Stimulated activated naive CD8-positive, alpha-beta T cell treated with anti-CD3 and anti-CD28 coated beads, Interleukin-15, amount 100 ng/mL, for 72 hours (primary cell): ENCODE measurements around the gene TRDN.

Source experiments
- ATAC-seq: fragments of 150-1000 bp; cut with Tn5 transposase; 2 replicates; pipeline ENCODE4 v1.10.0; 2021; ENCODE audit warnings: mild to moderate bottlenecking, moderate library complexity
- DNase-seq, 2 donors: peaks; one replicate each; pipeline ENCODE4 v3.0.0; 2021 to 2022
- H3K27ac Mint-ChIP-seq, 2 donors: one replicate each; pipeline ENCODE4 v1.8.0; 2022; ENCODE audit warnings: mild to moderate bottlenecking in 2 of 2, mixed read lengths in 2 of 2, moderate library complexity in 2 of 2
- H3K27me3 Mint-ChIP-seq: one replicate; pipeline ENCODE4 v1.8.0; 2022; ENCODE audit warnings: mixed read lengths
- H3K4me1 Mint-ChIP-seq: one replicate; pipeline ENCODE4 v1.8.0; 2022; ENCODE audit warnings: mild to moderate bottlenecking, mixed read lengths
- H3K4me3 Mint-ChIP-seq, 2 donors: one replicate each; pipeline ENCODE4 v1.8.0; 2022; ENCODE audit warnings: mild to moderate bottlenecking in 2 of 2, mixed read lengths in 2 of 2, moderate library complexity in 1 of 2
- H3K9me3 Mint-ChIP-seq, 2 donors: one replicate each; pipeline ENCODE4 v1.8.0; 2022; ENCODE audit warnings: mixed read lengths in 2 of 2

Gene TRDN

GRCh38 chr6:123447315-123447937 lies 189.3 kb downstream of the TRDN start:
- DNase-seq (no peak), ATAC-seq (no peak)
- Mint-ChIP-seq H3K27ac (no peak overlapping the region), H3K4me3 (no peak overlapping the region), H3K27me3 (no peaks in the 10 kb centered on the region), H3K9me3 (peaks cover 5 to 40% of the 10 kb centered on the region in 2 donors), H3K4me1 (no peaks in the 10 kb centered on the region)

GRCh38 chr6:123439371-123439770 lies 197.4 kb downstream of the TRDN start:
- DNase-seq (no peak), ATAC-seq (no peak)
- Mint-ChIP-seq H3K4me3 (no peak overlapping the region), H3K27ac (no peak overlapping the region), H3K27me3 (no peaks in the 10 kb centered on the region), H3K4me1 (no peaks in the 10 kb centered on the region), H3K9me3 (peaks cover 5 to 7% of the 10 kb centered on the region in 2 donors)

- no peak for DNase-seq
- ATAC-seq: no peak
- no peaks in the 10 kb centered on the region for H3K4me1 Mint-ChIP-seq
Observed at GRCh38 chr6:123434186-123434585, 202.6 kb downstream of the TRDN start.

GRCh38 chr6:123430970-123431369 lies 205.8 kb downstream of the TRDN start:
- ATAC-seq (no peak), DNase-seq (no peak)
- Mint-ChIP-seq H3K27me3 (no peaks in the 10 kb centered on the region), H3K27ac (no peak overlapping the region), H3K4me3 (no peak overlapping the region), H3K4me1 (no peaks in the 10 kb centered on the region), H3K9me3 (no peaks in the 10 kb centered on the region)

More at GRCh38 chr6:123434186-123434585, 202.6 kb downstream of the TRDN start:
- H3K4me3 Mint-ChIP-seq: no peak overlapping the region
- no peaks in the 10 kb centered on the region for H3K9me3 Mint-ChIP-seq
- H3K27ac Mint-ChIP-seq: no peak overlapping the region
- H3K27me3 Mint-ChIP-seq: no peaks in the 10 kb centered on the region

GRCh38 chr6:123427008-123427407 lies 209.7 kb downstream of the TRDN start:
- H3K4me1 Mint-ChIP-seq: no peaks in the 10 kb centered on the region
- no peaks in the 10 kb centered on the region for H3K9me3 Mint-ChIP-seq
- H3K4me3 Mint-ChIP-seq: no peak overlapping the region
- H3K27ac Mint-ChIP-seq: no peak overlapping the region
- ATAC-seq: no peak
- no peaks in the 10 kb centered on the region for H3K27me3 Mint-ChIP-seq
- no peak for DNase-seq

GRCh38 chr6:123423130-123423529 lies 213.6 kb downstream of the TRDN start:
- no peaks in the 10 kb centered on the region for H3K4me1 Mint-ChIP-seq
- no peak for ATAC-seq
- H3K27ac Mint-ChIP-seq: no peak overlapping the region

GRCh38 chr6:123420512-123420911 lies 216.2 kb downstream of the TRDN start:
- Mint-ChIP-seq H3K27ac (no peak overlapping the region), H3K9me3 (no peaks in the 10 kb centered on the region), H3K4me1 (no peaks in the 10 kb centered on the region), H3K4me3 (no peak overlapping the region), H3K27me3 (no peaks in the 10 kb centered on the region)
- DNase-seq (no peak), ATAC-seq (no peak)

More at GRCh38 chr6:123423130-123423529, 213.6 kb downstream of the TRDN start:
- H3K9me3 Mint-ChIP-seq: no peaks in the 10 kb centered on the region
- DNase-seq: no peak
- no peak overlapping the region for H3K4me3 Mint-ChIP-seq
- H3K27me3 Mint-ChIP-seq: no peaks in the 10 kb centered on the region

- Mint-ChIP-seq H3K4me1 (no peaks in the 10 kb centered on the region), H3K9me3 (no peaks in the 10 kb centered on the region), H3K27me3 (no peaks in the 10 kb centered on the region), H3K4me3 (no peak overlapping the region), H3K27ac (no peak overlapping the region)
- ATAC-seq (no peak), DNase-seq (no peak)
Observed at GRCh38 chr6:123418071-123418470, 218.7 kb downstream of the TRDN start.

- Mint-ChIP-seq H3K27me3 (no peaks in the 10 kb centered on the region), H3K4me1 (no peaks in the 10 kb centered on the region), H3K27ac (no peak overlapping the region), H3K4me3 (no peak overlapping the region), H3K9me3 (no peaks in the 10 kb centered on the region)
- DNase-seq: no peak
- ATAC-seq: no peak
Observed at GRCh38 chr6:123417535-123417934, 219.2 kb downstream of the TRDN start.

GRCh38 chr6:123415844-123416468 lies 220.8 kb downstream of the TRDN start:
- DNase-seq (peak; percentile 14 to 16), ATAC-seq (no peak)
- Mint-ChIP-seq H3K27ac (no peak overlapping the region), H3K4me1 (no peaks in the 10 kb centered on the region), H3K27me3 (no peaks in the 10 kb centered on the region), H3K9me3 (no peaks in the 10 kb centered on the region), H3K4me3 (no peak overlapping the region)

GRCh38 chr6:123404975-123405374 lies 231.8 kb downstream of the TRDN start:
- ATAC-seq: no peak
- H3K9me3 Mint-ChIP-seq: no peaks in the 10 kb centered on the region
- no peak overlapping the region for H3K4me3 Mint-ChIP-seq
- H3K4me1 Mint-ChIP-seq: no peaks in the 10 kb centered on the region
- no peak for DNase-seq
- H3K27ac Mint-ChIP-seq: no peak overlapping the region
- no peaks in the 10 kb centered on the region for H3K27me3 Mint-ChIP-seq

GRCh38 chr6:123402052-123402451 lies 234.7 kb downstream of the TRDN start:
- DNase-seq (no peak), ATAC-seq (no peak)
- H3K27me3 Mint-ChIP-seq: no peaks in the 10 kb centered on the region
- no peak overlapping the region for H3K4me3 Mint-ChIP-seq
- H3K27ac Mint-ChIP-seq: no peak overlapping the region
- H3K9me3 Mint-ChIP-seq: no peaks in the 10 kb centered on the region
- H3K4me1 Mint-ChIP-seq: no peaks in the 10 kb centered on the region

- Mint-ChIP-seq H3K4me1 (no peaks in the 10 kb centered on the region), H3K27ac (no peak overlapping the region), H3K9me3 (no peaks in the 10 kb centered on the region), H3K27me3 (no peaks in the 10 kb centered on the region), H3K4me3 (no peak overlapping the region)
- ATAC-seq: no peak
- DNase-seq: no peak
Observed at GRCh38 chr6:123398072-123398471, 238.7 kb downstream of the TRDN start.

- Mint-ChIP-seq H3K27me3 (no peaks in the 10 kb centered on the region), H3K9me3 (no peaks in the 10 kb centered on the region), H3K4me3 (no peak overlapping the region), H3K4me1 (no peaks in the 10 kb centered on the region), H3K27ac (no peak overlapping the region)
- no peak for DNase-seq
- no peak for ATAC-seq
Observed at GRCh38 chr6:123393331-123393730, 243.4 kb downstream of the TRDN start.

GRCh38 chr6:123383718-123384117 lies 253.0 kb downstream of the TRDN start:
- H3K4me3 Mint-ChIP-seq: no peak overlapping the region
- no peak for ATAC-seq
- no peaks in the 10 kb centered on the region for H3K4me1 Mint-ChIP-seq
- H3K27me3 Mint-ChIP-seq: no peaks in the 10 kb centered on the region
- H3K9me3 Mint-ChIP-seq: no peaks in the 10 kb centered on the region
- DNase-seq: no peak
- no peak overlapping the region for H3K27ac Mint-ChIP-seq

- Mint-ChIP-seq H3K27me3 (no peaks in the 10 kb centered on the region), H3K4me1 (no peaks in the 10 kb centered on the region), H3K4me3 (no peak overlapping the region), H3K9me3 (no peaks in the 10 kb centered on the region), H3K27ac (no peak overlapping the region)
- ATAC-seq (no peak), DNase-seq (no peak)
Observed at GRCh38 chr6:123380257-123380656, 256.5 kb downstream of the TRDN start.

- no peak overlapping the region for H3K27ac Mint-ChIP-seq
- ATAC-seq (no peak), DNase-seq (no peak)
- H3K4me1 Mint-ChIP-seq: no peaks in the 10 kb centered on the region
- no peaks in the 10 kb centered on the region for H3K27me3 Mint-ChIP-seq
- no peak overlapping the region for H3K4me3 Mint-ChIP-seq
- peaks cover 0 to 7% of the 10 kb centered on the region in 2 donors for H3K9me3 Mint-ChIP-seq
Observed at GRCh38 chr6:123372737-123373136, 264.0 kb downstream of the TRDN start.
